HG02938 (cell line): ENCODE measurements around the gene B4GALNT4.
"Not testable (repeated sequence)": the region's sequence is repeated elsewhere in the genome, so short reads cannot be mapped to it uniquely, and the experiment has no call there.

Experiments
- ATAC-seq: cut with Tn5 transposase; IDR thresholded peaks from one replicate; pipeline ENCODE4 v1.9.1; 2021; ENCODE audit warnings: mild to moderate bottlenecking, moderate library complexity; ENCODE audit not compliant: unreplicated experiment

B4GALNT4 gene

DNA sequence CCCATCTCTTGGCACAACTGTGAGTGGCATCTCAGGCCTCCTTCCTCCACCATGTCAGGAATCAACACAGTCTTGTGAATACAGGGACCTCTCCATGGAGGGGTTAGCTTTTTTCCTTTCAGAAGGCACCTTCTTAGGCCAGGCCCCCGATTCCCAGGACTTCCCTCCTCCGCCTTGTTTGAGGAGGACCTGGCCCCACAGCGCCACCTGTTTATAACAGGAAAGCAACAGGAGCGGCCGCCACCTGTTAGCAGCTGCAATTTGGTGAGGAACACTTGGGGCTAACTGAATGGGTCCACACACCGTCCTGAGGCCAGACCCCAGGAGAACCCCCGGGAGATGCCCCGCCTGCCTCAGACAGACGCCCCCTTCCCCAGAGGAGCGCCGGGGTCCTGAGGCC is 20.9 kb downstream of the B4GALNT4 start:
- no peak for ATAC-seq

DNA sequence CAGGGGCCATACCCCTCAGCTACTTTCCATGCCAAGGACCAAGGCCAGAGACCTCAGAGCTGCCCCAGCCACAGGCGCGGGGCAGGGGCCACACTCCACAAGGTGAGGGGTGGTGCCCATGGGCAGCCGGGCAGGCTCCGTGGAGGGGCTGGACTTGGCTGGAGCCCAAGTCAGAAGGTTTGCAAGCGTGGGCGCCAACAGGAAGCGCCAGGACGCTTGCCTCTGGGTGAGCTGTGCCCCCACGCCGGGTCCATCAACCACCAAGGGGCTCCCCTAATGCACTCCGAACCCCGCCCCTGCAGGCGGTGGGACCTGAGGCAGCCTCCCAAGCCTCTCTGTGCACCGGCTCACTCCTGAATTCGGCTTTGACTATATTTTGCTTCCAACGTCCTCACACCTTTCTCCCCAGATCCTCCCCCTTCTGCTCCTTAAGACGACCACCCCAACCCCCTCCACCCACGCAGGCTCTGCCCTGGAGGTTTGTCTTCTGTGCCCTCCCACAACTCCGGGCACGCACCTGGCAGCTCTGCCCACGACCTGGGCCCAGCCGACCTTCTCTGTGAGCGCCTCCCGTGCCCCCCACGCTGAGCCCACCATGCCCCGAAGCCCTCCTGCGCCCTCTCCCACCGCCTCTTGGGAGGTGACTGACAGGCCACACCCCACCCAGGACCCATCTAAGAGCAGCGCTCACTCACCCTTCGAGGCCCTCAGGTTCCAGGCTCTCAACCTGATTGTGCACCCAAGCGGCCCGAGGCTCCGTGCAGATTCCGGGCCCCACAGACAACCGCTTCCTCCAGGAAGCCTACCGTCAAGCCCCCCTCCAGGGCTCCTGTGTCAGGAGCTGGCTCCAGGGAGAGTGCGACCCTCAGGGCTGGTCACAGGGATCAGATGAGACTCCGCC is 22.1 kb downstream of the B4GALNT4 start:
- ATAC-seq, result no peak

DNA sequence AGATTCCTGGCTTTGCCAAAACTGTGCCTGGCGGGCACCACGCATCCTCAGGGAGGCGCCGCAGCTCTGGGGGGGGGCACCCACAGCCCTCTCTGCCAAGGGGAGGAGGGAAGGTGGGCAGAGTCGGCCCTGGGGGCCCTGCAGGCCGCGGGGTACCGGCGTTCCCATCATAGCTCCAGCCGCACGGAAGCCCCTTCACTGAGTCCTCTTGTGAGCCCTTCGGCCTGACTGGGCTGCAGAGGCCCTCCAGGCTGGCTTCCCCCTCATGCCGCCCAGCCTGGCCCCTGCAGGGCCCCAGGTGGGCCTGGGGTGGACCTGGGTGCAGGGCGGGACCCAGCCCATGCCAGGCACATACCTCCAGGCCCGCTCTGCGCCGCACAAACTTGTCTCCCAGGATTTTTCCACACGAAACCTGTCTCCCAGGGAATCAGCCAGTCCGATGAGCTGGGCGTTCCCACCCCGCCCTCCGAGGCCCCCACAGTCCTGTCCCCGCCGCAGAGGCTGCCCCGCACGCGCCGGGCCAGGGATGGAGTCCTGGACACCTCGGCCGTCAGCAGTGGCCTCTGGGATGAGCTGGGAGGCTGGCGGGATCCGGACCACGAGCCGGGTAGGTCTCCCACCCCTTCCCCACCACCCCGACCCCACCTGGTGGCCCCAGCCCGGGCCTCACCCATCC is 22.9 kb downstream of the B4GALNT4 start:
- ATAC-seq, result no peak

- no peak for ATAC-seq
These were observed 24.1 kb downstream of the B4GALNT4 start for GRCh38 chr11:393219-394033.

DNA sequence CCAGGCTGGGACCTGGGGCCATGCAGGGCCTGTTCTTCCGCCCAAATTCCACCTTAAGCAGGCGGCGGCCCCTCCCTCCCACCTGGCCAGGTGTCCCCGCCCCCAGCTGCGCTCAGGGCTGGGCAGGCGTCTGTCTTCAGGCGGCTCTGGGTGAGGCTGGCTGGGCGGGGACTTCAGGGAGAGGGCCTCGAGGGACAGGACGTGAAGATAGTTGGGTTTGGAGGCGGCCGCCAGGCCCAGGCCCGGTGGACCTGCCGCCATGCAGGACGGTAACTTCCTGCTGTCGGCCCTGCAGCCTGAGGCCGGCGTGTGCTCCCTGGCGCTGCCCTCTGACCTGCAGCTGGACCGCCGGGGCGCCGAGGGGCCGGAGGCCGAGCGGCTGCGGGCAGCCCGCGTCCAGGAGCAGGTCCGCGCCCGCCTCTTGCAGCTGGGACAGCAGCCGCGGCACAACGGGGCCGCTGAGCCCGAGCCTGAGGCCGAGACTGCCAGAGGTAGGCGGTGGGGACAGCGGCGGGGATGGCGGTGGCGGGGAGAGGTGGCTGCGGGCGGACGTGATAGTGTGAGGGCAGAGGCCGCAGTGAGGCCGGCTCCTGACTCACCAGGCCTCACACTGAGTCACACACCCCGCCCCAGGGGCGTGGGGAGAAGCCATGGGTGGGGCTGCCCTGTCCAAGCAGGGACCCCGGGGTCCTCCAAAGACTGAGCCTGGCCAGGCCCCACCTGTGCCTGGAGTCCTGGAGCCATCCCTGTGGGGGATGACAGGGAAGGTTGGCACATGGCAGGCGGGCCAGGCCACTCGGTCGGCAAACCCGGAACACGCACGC is 24.9 kb downstream of the B4GALNT4 start, which contains the start of gene PKP3:
Gene PKP3, plus strand, starts transcription at position 176 of the 824 bp plus-strand sequence. Its CDS starts 84 bp downstream, at position 260.
- no peak for ATAC-seq

DNA sequence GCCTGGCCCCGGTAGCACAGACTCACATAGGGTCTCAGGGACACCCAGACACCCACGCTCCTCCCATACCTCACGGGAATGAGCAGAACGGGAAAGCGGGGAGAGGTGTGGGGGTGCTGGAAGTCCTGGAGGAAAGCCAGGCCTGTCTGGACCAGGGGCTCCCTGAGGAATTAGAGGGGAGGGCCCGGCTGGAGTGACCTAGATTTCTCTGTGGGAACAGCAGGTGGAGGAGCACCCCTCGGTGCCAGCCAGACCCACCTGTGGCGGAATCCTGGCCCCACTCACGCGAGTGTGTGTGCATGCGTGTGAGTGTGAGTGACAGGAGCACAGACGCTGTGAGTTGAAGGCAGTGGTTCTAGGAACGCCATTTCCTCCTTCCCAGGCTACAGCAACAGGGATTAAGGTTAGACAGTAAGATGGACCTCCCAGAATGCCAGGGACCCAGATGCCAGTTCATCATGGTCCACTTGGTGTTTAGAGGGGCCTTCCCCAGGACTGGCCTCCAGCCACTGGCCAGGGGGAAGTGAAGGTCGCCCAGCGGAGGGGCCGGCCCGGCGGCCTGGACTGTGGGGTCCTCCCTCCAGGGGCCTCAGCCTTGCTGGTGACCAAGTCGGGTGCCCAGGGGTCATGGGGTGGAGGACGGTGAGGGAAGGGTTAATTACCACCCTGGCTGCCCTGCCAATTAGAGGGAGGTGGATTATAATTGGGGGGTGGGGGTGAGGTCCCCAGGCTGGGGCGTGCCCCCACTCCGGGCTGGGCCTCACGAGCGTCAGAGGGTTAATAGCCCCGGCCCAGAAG is 25.8 kb downstream of the B4GALNT4 start:
- ATAC-seq, result no peak

GRCh38 chr11:395866-396265 is 26.6 kb downstream of the B4GALNT4 start:
- no peak for ATAC-seq

- ATAC-seq, result no peak
These were observed 27.2 kb downstream of the B4GALNT4 start for GRCh38 chr11:396511-396947.

DNA sequence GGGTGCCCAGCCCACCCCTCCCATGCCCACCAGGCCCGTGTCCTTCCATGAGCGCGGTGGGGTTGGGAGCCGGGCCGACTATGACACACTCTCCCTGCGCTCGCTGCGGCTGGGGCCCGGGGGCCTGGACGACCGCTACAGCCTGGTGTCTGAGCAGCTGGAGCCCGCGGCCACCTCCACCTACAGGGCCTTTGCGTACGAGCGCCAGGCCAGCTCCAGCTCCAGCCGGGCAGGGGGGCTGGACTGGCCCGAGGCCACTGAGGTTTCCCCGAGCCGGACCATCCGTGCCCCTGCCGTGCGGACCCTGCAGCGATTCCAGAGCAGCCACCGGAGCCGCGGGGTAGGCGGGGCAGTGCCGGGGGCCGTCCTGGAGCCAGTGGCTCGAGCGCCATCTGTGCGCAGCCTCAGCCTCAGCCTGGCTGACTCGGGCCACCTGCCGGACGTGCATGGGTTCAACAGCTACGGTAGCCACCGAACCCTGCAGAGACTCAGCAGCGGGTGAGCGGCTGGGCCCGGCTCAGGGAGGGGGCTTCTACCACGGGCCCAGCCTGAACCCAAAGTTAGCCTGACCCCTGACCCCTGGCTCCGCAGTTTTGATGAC is 27.7 kb downstream of the B4GALNT4 start:
- ATAC-seq, result peak; percentile 77

DNA sequence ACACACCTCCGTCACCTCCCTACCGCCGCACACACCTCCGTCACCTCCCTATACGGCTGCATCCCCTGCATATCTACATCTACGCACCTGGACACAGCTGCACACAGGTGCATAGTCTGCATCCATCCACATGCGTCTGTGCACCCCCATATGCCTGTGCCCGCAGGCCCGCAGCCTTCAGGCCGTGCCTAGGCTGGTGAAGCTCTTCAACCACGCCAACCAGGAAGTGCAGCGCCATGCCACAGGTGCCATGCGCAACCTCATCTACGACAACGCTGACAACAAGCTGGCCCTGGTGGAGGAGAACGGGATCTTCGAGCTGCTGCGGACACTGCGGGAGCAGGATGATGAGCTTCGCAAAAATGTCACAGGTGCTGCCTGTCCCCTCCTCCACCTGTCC is 29.5 kb downstream of the B4GALNT4 start:
- ATAC-seq, result no peak

- ATAC-seq, result no peak
These were observed 30.5 kb downstream of the B4GALNT4 start for GRCh38 chr11:399731-400211.

- no peak for ATAC-seq
These were observed 31.0 kb downstream of the B4GALNT4 start for GRCh38 chr11:400241-400689.

GRCh38 chr11:401196-401595 is 31.9 kb downstream of the B4GALNT4 start:
- not testable (repeated sequence) for ATAC-seq

DNA sequence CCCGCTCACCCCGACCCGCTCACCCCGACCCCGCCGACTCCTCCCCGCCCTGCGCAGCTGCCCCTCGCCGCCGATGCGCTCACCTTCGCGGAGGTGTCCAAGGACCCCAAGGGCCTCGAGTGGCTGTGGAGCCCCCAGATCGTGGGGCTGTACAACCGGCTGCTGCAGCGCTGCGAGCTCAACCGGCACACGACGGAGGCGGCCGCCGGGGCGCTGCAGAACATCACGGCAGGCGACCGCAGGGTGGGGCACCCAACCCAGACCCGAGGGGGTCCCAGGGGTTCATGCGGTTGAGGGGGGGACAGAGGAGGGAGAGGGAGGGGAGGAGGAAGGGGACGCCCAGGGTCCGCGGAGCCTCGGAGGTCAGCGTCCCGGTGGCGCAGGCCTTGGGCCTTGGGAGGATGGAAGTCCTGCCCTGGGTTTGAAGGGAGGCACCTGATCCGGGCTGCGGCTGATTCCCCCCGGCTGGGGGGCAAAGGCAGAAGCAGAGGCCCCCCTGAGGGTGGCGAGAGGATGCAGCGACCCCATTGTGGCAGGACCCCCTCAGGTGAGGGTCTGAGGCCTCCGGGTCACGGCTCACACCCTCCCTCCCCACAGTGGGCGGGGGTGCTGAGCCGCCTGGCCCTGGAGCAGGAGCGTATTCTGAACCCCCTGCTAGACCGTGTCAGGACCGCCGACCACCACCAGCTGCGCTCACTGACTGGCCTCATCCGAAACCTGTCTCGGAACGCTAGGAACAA is 33.9 kb downstream of the B4GALNT4 start:
- ATAC-seq, result no peak

GRCh38 chr11:403761-404431 is 34.6 kb downstream of the B4GALNT4 start:
- ATAC-seq, result no peak

- no peak for ATAC-seq
These were observed 35.4 kb downstream of the B4GALNT4 start for GRCh38 chr11:404551-405264.
